H1 (cell line): Measurements from ENCODE around the gene CDK5RAP2. TPM values are rescaled to one million over a fixed set of nuclear protein-coding genes. Genes with fewer than 3 reads are reported as not detected.

Experiments
- HDAC2 ChIP-seq, 2 experiments: fragments of 300-600 bp in 1 of 2; sonication (generic) in 1 of 2; IDR thresholded peaks; 2 replicates each; pipeline ENCODE4 v1.6.1; 2011 to 2012; ENCODE audit warnings: low read depth in 2 of 2, low read length in 2 of 2, mild to moderate bottlenecking in 2 of 2, moderate library complexity in 2 of 2, borderline replicate concordance in 1 of 2, inconsistent platforms in 1 of 2
- SAP30 ChIP-seq: fragments of 300-600 bp; sonication (generic); IDR thresholded peaks from 2 replicates; pipeline ENCODE4 v1.7.1; 2012; ENCODE audit warnings: low read length, moderate library complexity, mild to moderate bottlenecking, inconsistent platforms; ENCODE audit not compliant: insufficient read depth, insufficient replicate concordance
- polyA plus RNA-seq, 7 experiments: library from polyadenylated mRNA; depleted of rRNA in 3 of 7; stranded (reverse) in 5 of 7; unstranded in 2 of 7; fragments of >200 nt in 5 of 7; fragments of 200-250 nt in 2 of 7; gene quantifications; 1 replicate in 5 of 7; 2 replicates in 1 of 7; 4 replicates in 1 of 7; pipeline versions ENCODE4 v1.2.1 to v1.2.3, GENCODE V29; 2011 to 2013; ENCODE audit warnings: missing spikeins in 2 of 7, mixed read lengths in 2 of 7
- total RNA-seq: library from RNA; stranded (reverse); fragmentation: NEBNext Ultra II Directional; extraction: Animal tissue kit (Norgen Biotek cat#: 25700); gene quantifications from 2 replicates; pipeline ENCODE4 v1.2.1, GENCODE V29; 2021

Gene CDK5RAP2
- total and polyA plus RNA-seq, 2 of the 8 experiments (the other 6 are each of a cell fraction or from before 2014, with no cell fraction given) = 19.8 to 49.4 TPM

- no peak for TF ChIP-seq SAP30
- no peak for TF ChIP-seq HDAC2 (IDR thresholded peaks at IDR 0.05; ENCODE audit: borderline replicate concordance in 1 of 2, low read depth in 2 of 2, low read length in 2 of 2)
Observed at GRCh38 chr9:120351106-120351505, 228.9 kb downstream of the CDK5RAP2 start (continued).
